ENCODE data around the gene RGL3.

DNA sequence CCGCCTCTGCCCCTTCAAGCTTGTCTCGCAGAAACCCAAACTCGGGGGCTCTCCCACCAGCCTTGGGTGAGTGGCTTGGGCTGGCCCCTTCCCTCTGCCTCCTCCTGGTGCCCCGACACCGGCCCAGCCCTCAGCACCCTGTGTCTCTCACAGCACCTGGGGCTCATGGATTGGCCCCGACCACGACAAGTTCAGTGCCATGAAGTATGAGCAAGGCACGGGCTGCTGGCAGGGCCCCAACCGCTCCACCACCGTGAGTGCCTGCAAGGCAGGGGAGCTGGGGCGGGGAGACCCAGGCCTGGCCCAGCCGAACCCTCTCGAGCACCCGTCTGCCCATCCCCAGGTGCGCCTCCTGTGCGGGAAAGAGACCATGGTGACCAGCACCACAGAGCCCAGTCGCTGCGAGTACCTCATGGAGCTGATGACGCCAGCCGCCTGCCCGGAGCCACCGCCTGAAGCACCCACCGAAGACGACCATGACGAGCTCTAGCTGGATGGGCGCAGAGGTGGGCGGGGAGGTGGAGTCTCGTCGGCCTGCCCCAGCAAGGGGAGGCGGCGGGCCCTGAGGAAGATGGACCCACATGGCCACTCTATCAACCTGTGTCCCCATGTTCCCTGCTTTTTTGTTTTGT is 29.9 kb upstream of the RGL3 start:
- TF ChIP-seq, protein P1, sequence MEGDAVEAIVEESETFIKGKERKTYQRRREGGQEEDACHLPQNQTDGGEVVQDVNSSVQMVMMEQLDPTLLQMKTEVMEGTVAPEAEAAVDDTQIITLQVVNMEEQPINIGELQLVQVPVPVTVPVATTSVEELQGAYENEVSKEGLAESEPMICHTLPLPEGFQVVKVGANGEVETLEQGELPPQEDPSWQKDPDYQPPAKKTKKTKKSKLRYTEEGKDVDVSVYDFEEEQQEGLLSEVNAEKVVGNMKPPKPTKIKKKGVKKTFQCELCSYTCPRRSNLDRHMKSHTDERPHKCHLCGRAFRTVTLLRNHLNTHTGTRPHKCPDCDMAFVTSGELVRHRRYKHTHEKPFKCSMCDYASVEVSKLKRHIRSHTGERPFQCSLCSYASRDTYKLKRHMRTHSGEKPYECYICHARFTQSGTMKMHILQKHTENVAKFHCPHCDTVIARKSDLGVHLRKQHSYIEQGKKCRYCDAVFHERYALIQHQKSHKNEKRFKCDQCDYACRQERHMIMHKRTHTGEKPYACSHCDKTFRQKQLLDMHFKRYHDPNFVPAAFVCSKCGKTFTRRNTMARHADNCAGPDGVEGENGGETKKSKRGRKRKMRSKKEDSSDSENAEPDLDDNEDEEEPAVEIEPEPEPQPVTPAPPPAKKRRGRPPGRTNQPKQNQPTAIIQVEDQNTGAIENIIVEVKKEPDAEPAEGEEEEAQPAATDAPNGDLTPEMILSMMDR (IDR thresholded peaks at IDR 0.05), result no peak
- TF ChIP-seq REST (IDR thresholded peaks at IDR 0.05; ENCODE audit: insufficient read depth in 1 of 2, low read depth in 2 of 2, low read length in 1 of 2), result no peak
- TF ChIP-seq SIN3A (IDR thresholded peaks at IDR 0.05; ENCODE audit: borderline replicate concordance, insufficient read depth, low read depth, low read length), result no peak
- TF ChIP-seq POLR2AphosphoS5 (IDR thresholded peaks at IDR 0.05; ENCODE audit: low read depth, low read length), result no peak
